Upper lobe of left lung (tissue), 4 donors: ENCODE results near the gene SCYL3.

Experiments
- CTCF ChIP-seq, 6 experiments: fragments of 450-650 bp in 4 of 6; fragments of 200-600 bp in 2 of 6; sonication (generic) in 2 of 6; IDR thresholded peaks; one replicate each; pipeline ENCODE4 v1.5.1; 2016 to 2019; ENCODE audit warnings: antibody characterized with exemption in 6 of 6
- EP300 ChIP-seq, 4 donors: sonication (generic); formaldehyde crosslinking; IDR thresholded peaks; one replicate each; pipeline ENCODE4 v1.5.1; 2017; ENCODE audit warnings: antibody characterized with exemption in 4 of 4, control low read depth in 2 of 4
- POLR2A ChIP-seq, 4 donors: fragments of 450-650 bp; IDR thresholded peaks; one replicate each; pipeline ENCODE4 v1.5.1; 2016 to 2017; ENCODE audit warnings: antibody characterized with exemption in 4 of 4, mild to moderate bottlenecking in 2 of 4
- POLR2AphosphoS5 ChIP-seq, 2 donors: sonication (generic); formaldehyde crosslinking; IDR thresholded peaks; one replicate each; pipeline ENCODE4 v1.5.1; 2017; ENCODE audit warnings: antibody characterized with exemption in 2 of 2

GRCh38 chr1:169849346-169850022 is 44.2 kb downstream of the SCYL3 start:
- no peak for TF ChIP-seq CTCF (IDR thresholded peaks at IDR 0.05)
- no peak for TF ChIP-seq POLR2A (IDR thresholded peaks at IDR 0.05)
- TF ChIP-seq POLR2AphosphoS5 (IDR thresholded peaks at IDR 0.05): no peak
- no peak for TF ChIP-seq EP300 (IDR thresholded peaks at IDR 0.05)
